ENCODE results near the gene INSC. TPM values are rescaled to one million over a fixed set of nuclear protein-coding genes. Genes with fewer than 3 reads are reported as not detected.

The INSC gene
- total RNA-seq, 1 donor from 2014 or later, result 8.3 TPM

Other genes with a start within 250 kb of the INSC start
- gene CYP2R1, start 222.7 kb upstream of the INSC start, total RNA-seq, result 14.3 TPM
- 0.67 TPM for gene CALCA, start 142.6 kb upstream of the INSC start, total RNA-seq
- not detected for gene CALCB, start 41.3 kb upstream of the INSC start, total RNA-seq

All from sciatic nerve (tissue), 1 donor.